NCI-H2227 treated with DMSO at 0.1 percent for 48 hours (cell line): ENCODE results near the gene TMEM163.
"Not testable (repeated sequence)": the region's sequence is repeated elsewhere in the genome, so short reads cannot be mapped to it uniquely, and the experiment has no call there.

ENCODE experiments used
- DNase-seq: peaks from one replicate; lab custom pipeline; 2025; lab: John Stamatoyannopoulos, UW

The TMEM163 gene

GRCh38 chr2:134718817-134719814, at the start of gene TMEM163:
Gene TMEM163, minus strand, starts transcription at chr2:134719000.
- no peak for DNase-seq

- DNase-seq: no peak
Observed at GRCh38 chr2:134766583-134766982, 47.8 kb upstream of the TMEM163 start.

- DNase-seq: no peak
Observed at GRCh38 chr2:134765987-134766386, 47.2 kb upstream of the TMEM163 start.

GRCh38 chr2:134764164-134764563, 45.4 kb upstream of the TMEM163 start:
- no peak for DNase-seq

- DNase-seq: no peak
Observed at GRCh38 chr2:134763164-134763710, 44.4 kb upstream of the TMEM163 start.

- no peak for DNase-seq
Observed at GRCh38 chr2:134762508-134762907, 43.7 kb upstream of the TMEM163 start.

- no peak for DNase-seq
Observed at GRCh38 chr2:134760385-134760784, 41.6 kb upstream of the TMEM163 start.

- no peak for DNase-seq
Observed at GRCh38 chr2:134758633-134759032, 39.8 kb upstream of the TMEM163 start.

- not testable (repeated sequence) for DNase-seq
Observed at GRCh38 chr2:134751981-134752380, 33.2 kb upstream of the TMEM163 start.

- DNase-seq: no peak
Observed at GRCh38 chr2:134745546-134745945, 26.7 kb upstream of the TMEM163 start.

- DNase-seq: no peak
Observed at GRCh38 chr2:134745023-134745422, 26.2 kb upstream of the TMEM163 start.

GRCh38 chr2:134739879-134740301, 21.1 kb upstream of the TMEM163 start:
- DNase-seq: no peak

GRCh38 chr2:134739236-134739878, 20.6 kb upstream of the TMEM163 start:
- no peak for DNase-seq

- no peak for DNase-seq
Observed at GRCh38 chr2:134738141-134738870, 19.5 kb upstream of the TMEM163 start.

- no peak for DNase-seq
Observed at GRCh38 chr2:134737671-134738070, 18.9 kb upstream of the TMEM163 start.

- no peak for DNase-seq
Observed at GRCh38 chr2:134736167-134736880, 17.5 kb upstream of the TMEM163 start.

- no peak for DNase-seq
Observed at GRCh38 chr2:134728163-134728562, 9.4 kb upstream of the TMEM163 start.

- no peak for DNase-seq
Observed at GRCh38 chr2:134727385-134727784, 8.6 kb upstream of the TMEM163 start.

GRCh38 chr2:134726645-134727044, 7.8 kb upstream of the TMEM163 start:
- DNase-seq: no peak

GRCh38 chr2:134725876-134726275, 7.1 kb upstream of the TMEM163 start:
- DNase-seq: no peak

GRCh38 chr2:134724341-134724740, 5.5 kb upstream of the TMEM163 start:
- DNase-seq: no peak
